Esophagus mucosa (tissue), 1 donor: Measurements from ENCODE around the gene PRSS48. TPM values are rescaled to one million over a fixed set of nuclear protein-coding genes. Genes with fewer than 3 reads are reported as not detected.
"Not testable (repeated sequence)": the region's sequence is repeated elsewhere in the genome, so short reads cannot be mapped to it uniquely, and the experiment has no call there.

Experiments used
- ATAC-seq: fragments of 200-7000 bp; cut with Tn5 transposase; one replicate; pipeline ENCODE4 v1.9.1; 2020
- total RNA-seq: library from RNA; stranded (reverse); gene quantifications from one replicate; pipeline ENCODE4 v1.2.4, GENCODE V29; 2023
- donor health status: DM: yes; HTN: yes; CAD: no.

The PRSS48 gene, protein sequence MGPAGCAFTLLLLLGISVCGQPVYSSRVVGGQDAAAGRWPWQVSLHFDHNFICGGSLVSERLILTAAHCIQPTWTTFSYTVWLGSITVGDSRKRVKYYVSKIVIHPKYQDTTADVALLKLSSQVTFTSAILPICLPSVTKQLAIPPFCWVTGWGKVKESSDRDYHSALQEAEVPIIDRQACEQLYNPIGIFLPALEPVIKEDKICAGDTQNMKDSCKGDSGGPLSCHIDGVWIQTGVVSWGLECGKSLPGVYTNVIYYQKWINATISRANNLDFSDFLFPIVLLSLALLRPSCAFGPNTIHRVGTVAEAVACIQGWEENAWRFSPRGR
- total RNA-seq, result not detected

DNA sequence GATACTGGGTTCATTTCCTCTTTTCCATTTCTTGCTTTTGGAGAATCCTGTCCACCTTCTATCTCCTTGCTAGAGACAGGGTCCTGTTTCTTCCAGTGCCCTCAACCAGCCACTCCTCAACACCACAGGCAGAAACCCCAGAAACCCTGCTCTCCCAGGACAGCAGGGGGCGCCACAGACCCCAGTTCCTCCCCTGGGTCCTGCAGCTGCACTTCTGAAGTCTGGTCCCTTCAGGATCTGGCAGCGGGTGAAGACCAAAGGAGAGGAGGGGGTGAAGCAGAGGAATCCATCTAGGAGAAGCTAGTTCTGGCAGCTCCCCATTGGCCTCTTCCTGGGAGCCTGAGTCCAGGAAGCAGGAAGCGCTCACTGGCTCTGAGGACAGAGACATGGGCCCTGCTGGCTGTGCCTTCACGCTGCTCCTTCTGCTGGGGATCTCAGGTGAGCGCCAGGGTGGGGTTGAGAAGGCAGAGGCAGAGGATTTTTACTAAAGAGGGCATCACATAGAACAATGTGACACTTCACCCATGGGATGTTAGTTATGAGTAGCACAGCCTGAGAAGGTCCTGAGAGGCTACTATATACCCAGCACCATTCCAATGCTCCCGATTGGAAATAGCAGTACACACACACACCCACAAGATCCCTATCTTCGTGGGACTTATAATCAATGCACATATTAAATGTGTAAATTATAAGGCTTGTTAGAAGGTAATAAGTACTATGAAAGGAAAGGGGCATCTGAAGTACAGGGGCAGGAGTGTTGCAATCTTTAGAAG, at the start of gene PRSS48:
TSS of gene PRSS48 (plus strand) at position 375 of the 776 bp plus-strand sequence. CDS start at position 387, 12 bp downstream.
- ATAC-seq, result peak; percentile 71

DNA sequence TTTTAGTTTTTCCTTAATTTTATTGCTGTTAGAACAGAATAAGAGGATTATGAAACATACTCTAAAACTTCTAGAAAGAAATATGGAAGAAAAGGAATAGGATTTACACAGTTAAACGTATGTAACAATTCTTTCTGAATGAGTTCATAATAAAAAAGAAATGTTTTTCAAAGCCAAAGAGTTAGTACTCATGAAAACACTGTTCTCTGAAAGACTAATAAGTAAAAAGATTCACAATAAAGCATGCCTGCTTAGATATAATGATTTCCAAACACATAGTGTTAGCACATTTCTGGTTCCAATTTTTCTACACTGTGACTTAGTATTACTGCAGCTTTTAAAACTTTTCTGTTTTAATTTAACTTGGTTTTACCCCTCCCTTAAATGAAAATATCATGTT, 49.8 kb upstream of the PRSS48 start:
- ATAC-seq, result no peak

DNA sequence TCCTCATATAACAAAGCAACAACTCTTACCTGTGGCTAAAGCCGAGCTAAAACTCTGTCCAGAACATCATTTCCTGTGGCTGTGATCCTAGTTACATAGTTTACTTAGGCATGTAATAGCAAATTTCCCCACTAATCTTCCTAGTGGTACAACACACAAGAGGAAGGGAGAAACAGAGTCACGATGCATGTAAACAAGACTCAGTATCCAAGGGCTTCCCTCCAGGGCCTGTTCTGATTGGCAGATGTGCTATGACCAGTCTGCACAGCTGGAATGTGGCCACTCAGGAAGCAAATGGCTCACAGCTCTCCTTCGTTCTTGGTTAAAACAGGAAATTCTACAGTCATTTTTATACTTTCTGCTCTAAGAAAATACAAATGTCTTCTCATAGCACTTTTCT, 49.2 kb upstream of the PRSS48 start:
- ATAC-seq, result peak; percentile 94

DNA sequence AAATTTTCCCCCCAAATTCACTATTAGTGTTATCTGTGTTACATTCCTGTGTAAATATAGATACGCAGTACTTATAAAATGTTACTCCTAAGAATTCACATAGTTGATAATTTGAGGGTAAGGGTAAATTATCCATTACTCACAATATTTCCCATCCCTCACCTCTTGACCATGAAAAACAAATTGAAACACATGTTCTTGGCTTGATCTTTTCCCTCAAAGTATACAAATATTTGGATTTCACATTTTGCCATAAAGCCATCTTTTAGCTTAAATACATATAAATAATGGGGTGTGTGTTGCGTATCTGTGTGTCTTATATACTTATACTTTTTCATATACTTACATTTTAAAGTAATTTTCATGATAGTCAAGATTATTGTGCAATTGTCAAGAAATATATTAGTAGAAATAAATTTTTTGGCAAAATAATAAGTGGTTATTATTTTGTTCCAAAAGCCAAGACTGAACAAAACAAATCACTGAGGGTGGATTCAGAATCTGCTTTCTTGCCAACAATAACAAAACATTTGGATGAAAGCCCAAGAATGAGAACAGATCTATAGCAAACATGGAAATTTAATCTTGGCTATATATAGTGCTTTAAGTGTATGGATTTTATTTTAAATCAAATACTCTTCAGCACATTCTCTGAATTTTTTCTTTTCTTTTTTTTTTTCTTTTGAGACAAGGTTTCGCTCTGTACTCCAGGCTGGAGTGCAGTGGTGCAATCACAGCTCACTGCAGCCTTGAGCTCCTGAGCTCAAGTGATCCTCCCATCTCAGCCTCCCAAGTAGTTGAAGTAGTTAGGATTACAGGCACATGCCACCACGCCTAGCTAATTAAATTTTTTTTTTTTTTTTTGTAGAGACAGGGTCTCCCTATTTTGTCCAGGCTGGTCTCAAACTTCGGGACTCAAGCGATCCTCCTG, 48.5 kb upstream of the PRSS48 start:
- no peak for ATAC-seq

DNA sequence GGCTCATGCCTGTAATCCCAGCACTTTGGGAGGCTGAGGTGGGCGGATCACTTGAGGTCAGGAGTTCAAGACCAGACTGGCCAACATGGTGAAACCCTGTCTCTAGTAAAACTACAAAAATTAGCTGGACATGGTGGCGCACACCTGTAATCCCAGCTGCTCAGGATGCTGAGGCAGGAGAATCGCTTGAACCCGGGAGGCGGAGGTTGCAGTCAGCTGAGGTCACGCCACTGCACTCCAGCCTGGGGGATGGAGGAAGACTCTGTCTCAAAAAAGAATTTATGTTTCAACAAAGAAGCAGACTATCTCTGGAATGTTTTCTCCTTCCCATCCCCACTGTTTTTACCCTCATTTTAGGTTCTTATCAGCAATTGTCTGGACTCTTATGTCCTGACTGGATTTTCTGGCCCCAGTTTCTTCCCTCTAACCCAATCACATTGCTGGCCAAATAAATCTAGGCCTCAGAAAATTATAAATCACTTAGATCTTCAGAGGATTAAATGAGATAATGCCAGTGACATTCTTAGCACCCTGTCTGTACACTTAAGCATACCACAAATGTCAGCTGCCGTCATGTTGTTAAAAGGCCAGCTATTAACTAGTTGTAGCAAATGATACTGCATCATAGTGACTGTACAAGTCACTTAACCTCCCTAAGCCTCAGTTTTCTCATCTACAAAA, 44.9 kb upstream of the PRSS48 start:
- peak; percentile 35 for ATAC-seq

DNA sequence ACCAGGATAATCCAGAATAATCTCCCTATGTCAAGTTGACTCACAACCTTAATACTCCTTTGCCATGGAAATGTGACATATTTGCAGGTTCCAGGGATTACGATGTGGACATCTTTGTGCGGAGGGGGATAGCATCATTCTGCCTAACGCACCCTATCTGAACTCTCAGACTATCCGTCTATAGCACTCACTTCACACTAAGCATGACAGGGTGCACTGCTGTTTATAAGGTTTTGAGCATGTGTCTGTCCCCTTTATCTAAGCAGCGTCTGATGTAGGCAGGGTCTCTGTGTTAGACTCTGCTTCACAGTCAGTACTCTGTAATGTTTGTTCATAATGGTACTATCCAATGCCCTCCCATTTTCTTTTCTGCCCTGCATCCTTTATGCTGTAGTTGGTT, 43.4 kb upstream of the PRSS48 start:
- ATAC-seq, result no peak

DNA sequence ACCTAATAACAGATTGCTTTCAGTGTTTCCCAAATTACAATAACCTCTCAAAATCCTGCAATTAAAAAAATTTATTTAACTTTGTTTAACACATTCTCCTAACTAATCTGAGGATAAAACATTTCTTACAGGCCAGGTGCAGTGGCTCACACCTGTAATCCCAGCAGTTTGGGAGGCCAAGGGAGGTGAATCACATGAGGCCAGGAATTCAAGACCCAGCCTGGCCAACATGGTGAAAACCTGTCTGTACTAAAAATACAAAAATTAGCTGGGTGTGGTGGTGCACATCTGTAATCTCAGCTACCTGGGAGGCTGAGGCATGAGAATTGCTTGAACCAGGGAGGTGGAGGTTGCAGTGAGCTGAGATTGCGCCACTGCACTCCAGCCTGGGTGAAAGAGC, 41.6 kb upstream of the PRSS48 start:
- ATAC-seq, result not testable (repeated sequence)

DNA sequence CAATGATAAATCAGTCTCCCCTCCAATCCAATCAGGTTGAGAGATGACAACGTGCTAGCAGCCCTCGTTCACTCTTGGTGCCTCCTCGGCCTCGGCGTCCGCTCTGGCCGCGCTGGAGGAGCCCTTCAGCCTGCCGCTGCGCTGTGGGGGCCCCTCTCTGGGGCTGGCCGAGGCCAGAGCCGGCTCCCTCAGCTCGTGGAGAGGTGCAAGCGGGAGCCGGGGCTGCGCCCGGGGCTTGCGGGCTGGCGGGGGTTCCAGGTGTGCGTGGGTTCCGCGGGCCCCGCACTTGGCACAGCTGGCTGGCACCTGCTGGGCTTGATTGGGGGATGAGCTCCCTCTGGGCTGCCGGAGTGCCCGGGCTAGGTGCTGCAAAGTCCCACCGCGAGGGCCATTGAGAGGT, 40.9 kb upstream of the PRSS48 start:
- no peak for ATAC-seq

DNA sequence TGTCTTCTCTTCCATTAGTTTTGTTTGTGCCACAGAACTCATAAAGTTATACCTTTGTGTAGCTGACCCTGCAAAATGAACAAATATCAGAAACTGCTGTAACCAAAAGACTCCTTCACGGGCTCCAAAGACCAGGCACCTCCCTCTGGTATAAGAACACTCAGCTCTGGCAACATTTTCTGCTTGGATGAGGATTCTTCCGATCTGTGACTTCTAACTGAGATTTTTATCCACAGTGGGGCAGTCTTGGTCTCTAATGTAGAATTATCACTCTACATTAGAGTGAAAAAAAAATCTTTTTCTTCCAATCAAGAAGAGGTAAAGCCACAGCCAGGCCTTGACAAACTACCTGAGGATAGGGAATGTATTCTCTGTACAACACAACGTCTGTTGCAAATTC, 38.5 kb upstream of the PRSS48 start:
- no peak for ATAC-seq

DNA sequence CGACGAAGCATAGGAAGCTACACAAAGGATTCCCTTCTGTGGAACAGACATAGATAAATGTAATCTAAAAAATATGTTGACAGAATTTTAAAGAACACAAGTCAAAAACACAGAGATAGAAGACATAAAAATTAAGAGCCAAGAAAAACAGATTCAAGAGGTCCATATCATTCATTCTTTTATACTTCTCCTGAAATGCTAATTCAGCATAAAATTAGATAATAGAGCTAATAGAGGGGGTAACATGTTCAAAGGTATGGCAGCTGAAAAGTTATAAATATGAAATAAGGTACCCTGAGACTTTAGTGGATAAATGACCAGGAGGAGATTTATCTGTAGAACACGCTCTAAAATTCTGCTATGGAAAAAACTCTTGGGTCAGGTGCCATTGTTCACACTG, 37.4 kb upstream of the PRSS48 start:
- ATAC-seq, result no peak

DNA sequence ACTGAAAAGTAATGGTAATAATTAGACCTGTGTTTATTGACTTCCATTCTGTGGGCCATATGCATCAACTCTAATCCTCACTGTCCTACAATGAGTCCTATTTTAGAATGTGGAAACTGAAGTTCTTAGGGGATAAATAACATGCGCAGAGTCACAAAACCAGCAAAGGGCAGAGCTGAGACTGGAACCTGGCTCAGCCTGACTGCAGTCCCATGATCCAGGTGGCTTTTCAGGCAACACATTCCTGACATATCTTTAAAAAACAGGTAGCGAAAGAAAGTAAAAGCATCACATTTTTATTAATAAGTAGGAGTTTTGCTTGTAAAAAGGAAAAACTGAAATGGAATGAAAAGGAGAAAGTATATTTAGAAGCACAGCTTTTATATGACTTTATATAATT, 34.7 kb upstream of the PRSS48 start:
- ATAC-seq, result no peak

DNA sequence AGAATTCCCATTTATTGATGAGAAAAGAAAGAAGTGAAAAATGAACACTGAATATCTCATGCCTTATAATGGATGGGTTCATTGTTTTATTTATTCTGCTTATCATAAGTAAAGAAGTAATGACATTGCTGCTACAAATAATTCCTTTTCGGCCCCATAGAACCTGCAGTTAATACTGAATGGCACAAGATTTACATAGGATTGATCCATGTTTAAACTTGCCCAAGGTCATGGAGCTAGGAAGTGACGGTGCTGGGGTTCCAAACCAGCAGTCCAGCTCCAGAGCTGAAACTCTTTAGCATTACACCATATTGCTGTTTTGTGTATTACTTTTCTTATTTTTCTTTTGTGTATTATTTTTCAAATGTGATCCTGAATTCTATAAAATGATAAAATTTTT, 30.2 kb upstream of the PRSS48 start:
- no peak for ATAC-seq

DNA sequence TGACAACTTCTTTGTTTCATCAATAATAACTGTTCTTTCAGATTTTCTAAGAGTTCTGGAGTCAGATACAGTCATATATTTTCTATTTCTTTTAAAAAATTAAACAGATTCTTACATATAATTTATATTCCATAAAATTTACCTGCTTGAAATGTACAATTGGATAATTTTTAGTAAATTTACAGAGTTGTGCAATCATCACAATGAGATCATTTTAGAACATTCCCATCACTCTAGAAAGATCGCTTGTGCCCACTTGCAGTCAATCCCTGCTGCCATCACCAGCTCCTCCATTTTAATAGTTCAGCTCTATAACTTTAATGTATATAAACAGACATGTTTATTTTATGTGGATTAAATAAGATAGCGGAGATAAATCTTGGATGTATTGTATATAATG, 29.6 kb upstream of the PRSS48 start:
- no peak for ATAC-seq

DNA sequence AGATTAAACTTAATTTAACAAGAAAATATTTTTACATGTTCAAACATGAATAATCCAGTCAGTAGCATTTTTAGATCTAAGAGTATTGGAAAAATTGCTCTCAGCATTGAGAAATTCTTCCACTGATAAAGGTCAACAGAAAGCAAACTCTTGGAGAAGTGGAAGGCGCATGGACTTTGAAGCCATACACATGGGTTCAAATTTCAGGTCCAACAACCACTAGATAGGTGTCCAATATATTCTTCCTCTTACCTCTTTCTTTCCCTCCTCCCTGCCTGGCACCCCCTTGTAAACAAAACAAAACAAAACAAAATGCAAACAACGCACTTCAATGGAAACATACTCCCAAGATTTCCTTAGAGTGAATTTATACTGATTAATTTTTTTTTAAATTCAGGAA, 28.4 kb upstream of the PRSS48 start:
- no peak for ATAC-seq

DNA sequence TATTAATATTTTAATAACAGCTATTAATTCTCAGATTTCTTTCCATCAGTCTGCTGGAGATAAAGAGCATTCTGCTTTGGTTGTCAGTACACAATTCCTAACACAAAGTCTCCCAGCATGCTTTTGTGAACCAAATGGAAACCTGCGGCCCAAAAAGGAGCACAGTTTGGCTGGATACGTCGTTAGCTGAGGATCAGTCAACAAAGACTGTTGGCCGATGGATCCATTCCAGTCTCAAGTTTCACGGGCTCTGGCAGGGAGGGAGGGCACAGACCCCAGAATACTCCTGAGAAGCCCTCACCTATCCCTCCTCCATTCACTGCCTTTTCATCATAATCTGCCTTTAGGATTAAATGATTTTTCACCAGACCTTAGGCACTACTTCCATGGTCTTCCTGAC, 26.3 kb upstream of the PRSS48 start:
- ATAC-seq, result no peak

DNA sequence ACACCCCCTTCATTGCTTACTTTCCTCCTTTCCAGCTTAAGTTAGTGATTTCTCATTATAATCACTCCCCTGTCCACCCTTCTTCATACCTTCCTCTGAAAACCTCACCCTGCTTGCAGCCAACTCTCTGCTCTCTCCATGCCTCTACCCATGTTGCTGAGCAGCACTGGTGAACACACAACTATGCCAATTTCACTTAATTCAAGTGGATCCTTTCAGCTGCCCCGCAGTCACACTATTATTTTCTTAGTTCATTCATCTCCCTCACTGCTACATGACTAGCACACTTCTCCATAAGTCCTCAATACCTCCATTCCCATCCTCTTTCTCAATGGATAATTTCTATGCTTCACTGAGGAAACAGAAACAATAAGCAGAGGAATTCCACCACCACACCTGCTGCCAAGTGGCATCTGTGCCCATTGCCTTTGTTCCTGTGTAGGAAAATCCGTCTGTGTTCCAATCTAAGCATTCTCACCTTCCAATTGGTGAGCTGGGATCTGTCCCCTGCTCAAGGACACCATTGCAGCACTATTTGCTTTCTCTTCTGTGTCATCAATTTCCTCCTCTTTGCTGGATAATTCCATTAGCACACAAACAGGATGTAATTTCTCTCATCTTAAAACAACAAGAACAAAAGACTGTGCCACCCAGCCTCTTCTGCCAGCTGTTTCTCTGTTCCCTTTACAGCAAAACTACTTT, 25.2 kb upstream of the PRSS48 start:
- no peak for ATAC-seq

DNA sequence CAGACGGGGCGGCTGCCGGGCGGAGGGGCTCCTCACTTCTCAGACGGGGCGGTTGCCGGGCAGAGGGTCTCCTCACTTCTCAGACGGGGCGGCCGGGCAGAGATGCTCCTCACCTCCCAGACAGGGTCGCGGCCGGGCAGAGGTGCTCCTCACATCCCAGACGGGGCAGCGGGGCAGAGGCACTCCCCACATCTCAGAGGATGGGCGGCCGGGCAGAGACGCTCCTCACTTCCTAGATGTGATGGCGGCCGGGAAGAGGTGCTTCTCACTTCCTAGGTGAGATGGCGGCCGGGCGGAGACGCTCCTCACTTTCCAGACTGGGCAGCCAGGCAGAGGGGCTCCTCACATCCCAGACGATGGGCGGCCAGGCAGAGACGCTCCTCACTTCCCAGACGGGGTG, 21.7 kb upstream of the PRSS48 start:
- ATAC-seq, result not testable (repeated sequence)

DNA sequence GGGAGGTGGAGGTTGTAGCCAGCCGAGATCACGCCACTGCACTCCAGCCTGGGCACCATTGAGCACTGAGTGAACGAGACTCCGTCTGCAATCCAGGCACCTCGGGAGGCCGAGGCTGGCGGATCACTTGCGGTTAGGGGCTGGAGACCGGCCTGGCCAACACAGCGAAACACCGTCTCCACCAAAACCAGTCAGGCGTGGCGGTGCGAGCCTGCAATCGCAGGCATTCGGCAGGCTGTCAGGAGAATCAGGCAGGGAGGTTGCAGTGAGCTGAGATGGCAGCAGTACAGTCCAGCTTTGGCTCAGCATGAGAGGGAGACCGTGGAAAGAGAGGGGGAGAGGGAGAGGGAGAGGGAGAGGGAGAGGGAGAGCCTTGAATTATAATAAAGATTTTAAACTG, 21.3 kb upstream of the PRSS48 start:
- not testable (repeated sequence) for ATAC-seq

DNA sequence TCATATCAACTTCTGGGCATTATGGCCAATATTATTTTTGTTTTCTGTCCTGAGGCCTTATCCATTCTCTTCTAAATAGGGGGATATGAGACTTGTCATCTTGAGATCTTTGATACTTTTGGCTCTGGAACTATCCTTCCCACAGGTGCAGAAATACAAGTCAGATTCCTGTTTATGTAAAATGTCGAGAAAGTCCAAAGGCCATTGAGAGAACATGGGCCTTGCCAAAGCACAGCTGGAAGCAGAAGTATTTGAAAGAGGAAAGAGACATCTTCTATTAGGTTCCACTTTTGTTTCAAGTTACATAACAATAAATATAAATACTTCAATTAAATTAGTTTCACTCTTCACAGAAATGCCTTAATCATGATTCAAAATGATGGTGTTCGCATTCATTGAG, 20.8 kb upstream of the PRSS48 start:
- ATAC-seq, result no peak

DNA sequence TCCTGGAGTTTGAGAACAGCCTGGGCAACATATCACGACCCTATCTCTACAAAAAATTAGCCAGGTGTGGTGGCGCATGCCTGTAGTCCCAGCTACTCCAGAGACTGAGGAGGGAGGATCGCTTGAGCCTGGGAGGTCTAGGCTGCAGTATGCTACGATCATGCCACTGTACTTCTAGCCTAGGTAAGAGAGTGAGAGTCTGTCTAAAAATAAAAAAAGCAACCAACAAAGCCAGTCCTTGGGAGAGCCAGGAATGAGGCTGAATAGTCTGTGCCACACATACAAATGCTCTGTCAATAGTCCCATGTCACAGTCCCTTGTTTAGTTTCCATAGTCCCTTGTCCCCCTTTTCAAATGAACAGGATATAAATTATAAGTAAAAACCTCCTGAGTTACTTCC, 19.3 kb upstream of the PRSS48 start:
- no peak for ATAC-seq

DNA sequence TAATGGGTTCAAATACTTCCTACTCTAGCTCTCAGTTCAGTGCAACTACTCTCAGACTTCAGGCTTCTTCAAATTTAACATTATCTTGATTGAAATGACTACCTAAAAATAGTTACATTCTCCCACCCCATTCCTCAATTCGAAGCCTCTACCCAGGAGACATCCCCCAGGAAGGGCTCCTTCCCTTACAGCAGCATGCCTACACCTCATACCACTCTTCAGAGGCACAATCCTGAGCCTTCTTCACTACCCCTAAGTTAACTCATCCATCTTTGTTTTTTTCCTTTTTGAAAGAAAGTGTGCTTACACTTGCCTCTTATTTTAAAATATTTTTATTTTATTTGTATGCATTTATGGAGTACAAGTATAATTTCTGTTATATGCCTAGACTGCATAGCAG, 17.2 kb upstream of the PRSS48 start:
- no peak for ATAC-seq

DNA sequence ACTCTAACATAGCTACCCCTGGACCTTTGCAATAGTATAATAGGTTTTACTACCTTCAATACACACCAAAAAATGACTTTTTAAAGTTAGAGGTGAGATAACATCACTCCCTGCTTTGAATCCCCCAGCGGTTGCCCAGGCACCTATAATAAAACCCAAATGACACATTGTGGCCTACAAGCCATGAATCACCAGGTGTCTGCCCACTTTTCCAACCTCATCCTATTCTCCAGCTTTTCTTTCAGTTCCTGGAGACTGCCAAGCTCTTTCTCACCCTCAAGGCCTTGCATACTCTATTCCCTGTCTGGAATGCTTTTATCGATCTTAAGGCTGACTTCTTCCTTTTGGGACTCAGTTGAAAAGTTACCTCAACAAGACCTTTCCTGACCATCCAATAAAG, 16.4 kb upstream of the PRSS48 start:
- ATAC-seq, result no peak
